ENCODE measurements around the gene BCAS3. TPM values are rescaled to one million over a fixed set of nuclear protein-coding genes. Genes with fewer than 3 reads are reported as not detected.

The BCAS3 gene
- total RNA-seq, 1 donor from 2014 or later, result 15.2 TPM

DNA sequence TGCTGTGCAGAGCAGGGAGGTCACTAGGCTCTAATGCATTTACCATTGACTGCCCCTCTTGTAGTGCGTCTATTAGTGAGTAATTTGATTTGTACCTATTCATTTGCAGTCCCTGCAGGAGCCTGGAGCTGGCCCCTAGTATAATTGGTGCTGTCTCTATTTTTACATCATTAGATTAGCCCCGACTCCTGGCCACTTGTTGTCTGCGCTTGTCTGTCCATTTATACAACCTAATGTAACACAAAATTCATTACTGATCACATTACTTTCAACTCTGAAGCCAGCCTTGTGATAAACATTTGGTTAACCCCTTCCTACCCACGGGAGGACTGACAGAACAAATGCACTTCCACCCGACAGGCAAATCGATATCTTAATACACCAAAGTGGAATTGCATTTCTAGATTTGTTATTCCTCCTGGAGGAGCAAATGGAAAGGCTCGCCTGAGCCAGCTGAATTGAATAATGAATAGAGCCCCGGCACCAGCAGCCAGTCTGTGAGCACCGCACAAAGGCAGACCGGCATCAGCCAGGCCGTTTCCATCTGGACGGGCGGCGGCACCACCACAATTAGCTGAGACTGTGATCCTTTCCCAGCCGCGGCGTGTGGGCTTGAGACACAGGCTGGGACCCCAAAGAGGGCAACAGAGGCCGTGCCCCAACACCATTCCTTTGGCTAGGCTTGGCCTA lies 703.3 kb downstream of the BCAS3 start:
- no peak for DNase-seq (ENCODE audit: low read depth)
- no peak for TF ChIP-seq CTCF (conservative IDR thresholded peaks at IDR 0.05; ENCODE audit: low read depth, low read length)

GRCh38 chr17:61381537-61381936 lies 703.9 kb downstream of the BCAS3 start:
- H3K4me3 ChIP-seq (ENCODE audit: low read depth, low read length), result no peak overlapping the region
- no peak for DNase-seq (ENCODE audit: low read depth)
- no peak for TF ChIP-seq CTCF (conservative IDR thresholded peaks at IDR 0.05; ENCODE audit: low read depth, low read length)

More for the DNA sequence above, 703.3 kb downstream of the BCAS3 start:
- H3K4me3 ChIP-seq (ENCODE audit: low read depth, low read length), result no peak overlapping the region

- no peak overlapping the region for H3K4me3 ChIP-seq (ENCODE audit: low read depth, low read length)
- DNase-seq (ENCODE audit: low read depth), result no peak
- no peak for TF ChIP-seq CTCF (conservative IDR thresholded peaks at IDR 0.05; ENCODE audit: low read depth, low read length)
These were observed 705.4 kb downstream of the BCAS3 start for GRCh38 chr17:61382796-61383688.

GRCh38 chr17:61383689-61384201 lies 706.1 kb downstream of the BCAS3 start:
- H3K4me3 ChIP-seq (ENCODE audit: low read depth, low read length), result no peak overlapping the region
- DNase-seq (ENCODE audit: low read depth), result no peak
- TF ChIP-seq CTCF (conservative IDR thresholded peaks at IDR 0.05; ENCODE audit: low read depth, low read length), result no peak

GRCh38 chr17:61384354-61384691 lies 706.7 kb downstream of the BCAS3 start:
- no peak for DNase-seq (ENCODE audit: low read depth)
- H3K4me3 ChIP-seq (ENCODE audit: low read depth, low read length), result no peak overlapping the region
- no peak for TF ChIP-seq CTCF (conservative IDR thresholded peaks at IDR 0.05; ENCODE audit: low read depth, low read length)

GRCh38 chr17:61384692-61385576 lies 707.3 kb downstream of the BCAS3 start:
- no peak for TF ChIP-seq CTCF (conservative IDR thresholded peaks at IDR 0.05; ENCODE audit: low read depth, low read length)
- H3K4me3 ChIP-seq (ENCODE audit: low read depth, low read length), result no peak overlapping the region
- no peak for DNase-seq (ENCODE audit: low read depth)
